ENCODE data around the gene LDB2.
"Not testable (repeated sequence)": the region's sequence is repeated elsewhere in the genome, so short reads cannot be mapped to it uniquely, and the experiment has no call there.

The LDB2 gene

DNA sequence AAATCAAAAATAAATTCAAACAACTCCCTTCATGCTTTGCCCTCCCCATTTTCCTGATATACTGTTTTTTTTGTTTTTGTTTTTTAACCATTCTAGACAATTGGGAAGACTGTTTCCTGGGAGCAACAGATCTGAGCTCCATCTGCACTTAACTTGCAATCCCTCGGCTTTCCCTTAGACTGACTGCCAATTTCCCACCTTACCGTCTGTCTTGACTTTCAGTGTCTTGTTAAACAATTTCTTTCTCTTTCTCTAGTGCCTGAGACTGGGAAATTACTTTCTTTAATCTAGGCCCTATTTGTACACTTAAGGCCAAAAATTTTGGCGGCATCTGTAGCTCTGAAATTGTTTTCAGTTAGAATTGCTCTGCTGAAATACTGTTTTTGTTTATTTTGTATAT, 326.3 kb downstream of the LDB2 start:
- TF ChIP-seq CTCF (IDR thresholded peaks at IDR 0.05), result no peak
- no peaks in the 10 kb centered on the region for H3K36me3 ChIP-seq (ENCODE audit: control insufficient read depth, insufficient read depth, low read length)
- no peaks in the 10 kb centered on the region for H3K27me3 ChIP-seq (ENCODE audit: control insufficient read depth, insufficient read depth, low read length)
- H3K27ac ChIP-seq, result no peak overlapping the region
- no peaks in the 10 kb centered on the region for H3K9me3 ChIP-seq (ENCODE audit: control insufficient read depth, low read length)
- no peaks in the 10 kb centered on the region for H3K79me2 ChIP-seq
- H3K4me3 ChIP-seq (ENCODE audit: low read depth, low read length), result no peak overlapping the region
- no peak overlapping the region for H3K9ac ChIP-seq
- no peak overlapping the region for H3K4me2 ChIP-seq (ENCODE audit: low read length)
- H3K4me1 ChIP-seq, result no peaks in the 10 kb centered on the region
- H2AFZ ChIP-seq, result no peak overlapping the region

DNA sequence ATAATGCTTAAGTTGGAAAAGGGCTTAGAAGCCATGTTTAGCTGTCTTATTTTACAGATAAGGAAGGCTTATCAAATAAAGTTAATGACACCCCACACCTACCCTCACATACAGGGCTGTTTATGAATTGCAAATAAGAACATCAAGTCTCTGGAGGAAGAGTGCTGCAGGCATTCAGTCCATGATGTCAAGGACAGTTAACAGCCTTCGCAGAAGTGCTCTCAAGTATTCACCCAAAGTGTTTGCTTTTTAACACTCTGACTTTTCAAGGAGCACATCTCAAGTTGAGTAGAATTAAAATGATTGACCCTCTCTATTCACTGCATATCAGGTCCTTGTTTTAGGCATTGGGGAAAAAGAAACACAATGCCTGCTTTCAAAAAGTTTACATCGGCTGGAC, 328.7 kb downstream of the LDB2 start:
- H3K79me2 ChIP-seq, result no peaks in the 10 kb centered on the region
- H3K36me3 ChIP-seq (ENCODE audit: control insufficient read depth, insufficient read depth, low read length), result no peaks in the 10 kb centered on the region
- no peak overlapping the region for H2AFZ ChIP-seq
- TF ChIP-seq CTCF (IDR thresholded peaks at IDR 0.05), result no peak
- no peaks in the 10 kb centered on the region for H3K4me1 ChIP-seq
- H3K4me3 ChIP-seq (ENCODE audit: low read depth, low read length), result no peak overlapping the region
- no peak overlapping the region for H3K27ac ChIP-seq
- no peaks in the 10 kb centered on the region for H3K9me3 ChIP-seq (ENCODE audit: control insufficient read depth, low read length)
- H3K27me3 ChIP-seq (ENCODE audit: control insufficient read depth, insufficient read depth, low read length), result no peaks in the 10 kb centered on the region
- H3K9ac ChIP-seq, result no peak overlapping the region
- no peak overlapping the region for H3K4me2 ChIP-seq (ENCODE audit: low read length)

DNA sequence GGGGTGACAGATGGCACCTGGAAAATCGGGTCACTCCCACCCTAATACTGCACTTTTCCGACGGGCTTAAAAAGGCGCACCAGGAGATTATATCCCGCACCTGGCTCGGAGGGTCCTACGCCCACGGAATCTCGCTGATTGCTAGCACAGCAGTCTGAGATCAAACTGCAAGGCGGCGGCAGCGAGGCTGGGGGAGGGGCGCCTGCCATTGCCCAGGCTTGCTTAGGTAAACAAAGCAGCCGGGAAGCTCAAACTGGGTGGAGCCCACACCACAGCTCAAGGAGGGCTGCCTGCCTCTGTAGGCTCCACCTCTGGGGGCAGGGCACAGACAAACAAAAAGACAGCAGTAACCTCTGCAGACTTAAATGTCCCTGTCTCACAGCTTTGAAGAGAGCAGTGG, 341.1 kb downstream of the LDB2 start:
- H3K9ac ChIP-seq; H3K27me3 ChIP-seq (ENCODE audit: control insufficient read depth, insufficient read depth, low read length); H3K27ac ChIP-seq; H3K4me2 ChIP-seq (ENCODE audit: low read length); H3K36me3 ChIP-seq (ENCODE audit: control insufficient read depth, insufficient read depth, low read length); H3K4me3 ChIP-seq (ENCODE audit: low read depth, low read length); H3K9me3 ChIP-seq (ENCODE audit: control insufficient read depth, low read length); H3K4me1 ChIP-seq; H2AFZ ChIP-seq; H3K79me2 ChIP-seq: not testable (repeated sequence)

DNA sequence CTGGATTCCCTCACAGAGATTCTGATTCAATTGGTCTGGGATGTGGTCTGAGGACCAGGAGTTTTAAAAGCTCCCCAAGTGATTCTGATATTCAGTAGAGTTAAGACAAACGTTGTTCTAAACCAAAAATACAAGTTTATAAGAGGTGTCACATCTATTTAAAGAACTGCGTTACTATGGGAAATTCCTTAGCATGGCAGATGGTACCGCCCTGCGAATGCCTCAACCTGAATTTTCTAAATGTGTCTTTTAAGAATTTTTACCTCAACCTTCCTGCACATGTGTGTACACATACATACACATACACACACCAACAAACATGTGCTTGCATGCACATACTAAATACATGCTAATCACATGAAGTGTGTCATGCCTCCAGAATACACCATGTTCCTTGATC, 343.3 kb downstream of the LDB2 start:
- Histone ChIP-seq H3K4me3 (ENCODE audit: low read depth, low read length) (no peak overlapping the region), H3K4me1 (no peaks in the 10 kb centered on the region), H3K4me2 (ENCODE audit: low read length) (no peak overlapping the region), H3K36me3 (ENCODE audit: control insufficient read depth, insufficient read depth, low read length) (no peaks in the 10 kb centered on the region), H3K9me3 (ENCODE audit: control insufficient read depth, low read length) (no peaks in the 10 kb centered on the region), H3K27ac (no peak overlapping the region), H3K27me3 (ENCODE audit: control insufficient read depth, insufficient read depth, low read length) (no peaks in the 10 kb centered on the region), H3K79me2 (no peaks in the 10 kb centered on the region), H2AFZ (no peak overlapping the region), H3K9ac (no peak overlapping the region)
- TF ChIP-seq CTCF (IDR thresholded peaks at IDR 0.05), result no peak

DNA sequence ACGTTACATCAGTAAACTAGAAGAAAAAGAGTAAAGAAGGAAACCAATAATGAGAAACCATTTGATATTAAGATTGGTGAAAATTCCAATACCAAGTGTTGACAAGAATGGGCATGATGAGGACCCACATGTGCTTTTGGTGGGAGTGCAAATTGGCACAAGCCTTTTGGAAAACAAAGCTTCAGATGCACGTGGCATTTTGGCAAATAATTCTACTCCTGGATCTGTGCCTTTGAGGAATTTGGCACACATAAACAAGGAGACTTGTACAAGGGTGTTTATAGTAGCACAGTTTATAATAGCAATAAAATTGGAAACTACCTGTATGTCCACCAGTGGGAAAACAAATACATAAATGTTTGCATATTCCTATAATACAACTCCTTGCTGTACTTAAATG, 347.9 kb downstream of the LDB2 start:
- Histone ChIP-seq H3K4me1 (no peaks in the 10 kb centered on the region), H3K27me3 (ENCODE audit: control insufficient read depth, insufficient read depth, low read length) (no peaks in the 10 kb centered on the region), H2AFZ (no peak overlapping the region), H3K4me2 (ENCODE audit: low read length) (no peak overlapping the region), H3K79me2 (no peaks in the 10 kb centered on the region), H3K9me3 (ENCODE audit: control insufficient read depth, low read length) (no peaks in the 10 kb centered on the region), H3K27ac (no peak overlapping the region), H3K36me3 (ENCODE audit: control insufficient read depth, insufficient read depth, low read length) (no peaks in the 10 kb centered on the region), H3K9ac (no peak overlapping the region), H3K4me3 (ENCODE audit: low read depth, low read length) (no peak overlapping the region)
- TF ChIP-seq CTCF (IDR thresholded peaks at IDR 0.05), result no peak
